T-helper 22 cell (primary cell): Measurements from ENCODE around the gene SMYD5.

Experiments used
- DNase-seq: peaks from one replicate; pipeline ENCODE4 v3.0.0-alpha.2; 2020; ENCODE audit warnings: low read depth

The SMYD5 gene

GRCh38 chr2:73238976-73239375 lies 24.9 kb downstream of the SMYD5 start:
- DNase-seq, result no peak

GRCh38 chr2:73239776-73240175 lies 25.7 kb downstream of the SMYD5 start:
- DNase-seq, result no peak

DNA sequence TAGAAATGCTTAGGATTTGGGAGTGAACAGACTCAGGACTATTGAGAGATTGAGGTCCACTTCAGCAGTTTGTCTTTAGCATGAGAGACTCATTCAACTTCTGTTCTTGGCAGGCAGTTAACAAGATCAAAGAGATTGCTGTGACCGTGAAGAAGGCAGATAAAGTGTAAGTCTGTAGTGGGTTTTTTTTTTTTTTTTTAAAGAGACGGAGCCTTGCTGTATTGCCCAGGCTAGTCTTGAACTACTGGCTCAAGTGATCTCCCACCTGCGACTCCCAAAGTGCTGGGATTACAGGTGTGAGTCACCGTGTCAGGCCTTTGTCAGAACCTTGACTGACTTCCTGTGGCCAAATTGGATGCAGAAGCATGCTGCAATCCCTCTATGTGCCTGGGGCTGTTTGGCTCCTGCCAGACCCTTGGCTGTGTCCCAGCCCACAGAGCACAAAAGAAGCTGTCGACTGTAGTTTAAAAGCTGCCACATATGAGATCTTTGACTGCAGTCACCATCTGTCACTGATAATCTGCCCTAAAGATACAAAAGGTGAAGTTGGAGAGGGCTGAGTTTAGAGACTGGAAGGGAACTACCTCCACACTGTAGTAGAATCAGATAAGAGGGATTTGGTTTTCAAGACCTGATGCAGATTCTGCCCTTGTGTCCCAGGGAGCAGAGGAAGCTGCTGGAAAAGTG lies 30.0 kb downstream of the SMYD5 start:
- DNase-seq, result no peak

DNA sequence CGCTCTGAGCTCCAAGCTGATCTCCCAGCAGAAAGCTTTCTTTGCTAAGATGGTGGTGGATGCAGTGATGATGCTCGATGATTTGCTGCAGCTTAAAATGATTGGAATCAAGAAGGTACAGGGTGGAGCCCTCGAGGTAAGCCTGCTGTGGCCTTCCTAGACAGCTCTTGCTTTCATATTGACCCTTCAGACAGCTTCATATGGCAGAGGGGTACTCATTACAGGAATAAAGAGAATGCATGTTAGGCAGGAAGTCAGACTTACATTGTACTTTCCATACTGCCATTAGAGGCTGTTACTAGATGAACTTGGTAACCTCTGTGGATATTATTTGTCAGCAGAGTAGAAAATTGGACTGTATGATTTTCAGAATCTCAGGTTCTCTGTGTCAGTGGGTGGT lies 30.5 kb downstream of the SMYD5 start:
- no peak for DNase-seq

GRCh38 chr2:73246850-73247249 lies 32.8 kb downstream of the SMYD5 start:
- DNase-seq, result no peak

DNA sequence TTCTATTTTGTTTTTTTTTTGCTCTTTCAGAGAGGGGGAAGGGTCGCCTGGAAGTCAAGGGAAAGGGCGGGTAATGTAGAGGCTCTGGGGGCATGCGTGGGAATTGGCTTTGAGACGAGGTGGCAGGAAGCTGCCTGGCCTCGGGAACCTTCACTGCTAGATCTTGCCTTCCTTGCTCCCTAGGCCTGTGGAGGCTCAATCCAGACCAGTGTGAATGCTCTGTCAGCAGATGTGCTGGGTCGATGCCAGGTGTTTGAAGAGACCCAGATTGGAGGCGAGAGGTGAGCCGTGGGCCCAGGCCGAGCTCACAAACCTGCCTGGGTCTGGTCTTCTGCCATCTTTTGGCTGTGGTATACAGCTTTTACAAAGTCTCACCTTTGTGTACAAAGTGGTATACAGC lies 35.6 kb downstream of the SMYD5 start:
- DNase-seq, result no peak

DNA sequence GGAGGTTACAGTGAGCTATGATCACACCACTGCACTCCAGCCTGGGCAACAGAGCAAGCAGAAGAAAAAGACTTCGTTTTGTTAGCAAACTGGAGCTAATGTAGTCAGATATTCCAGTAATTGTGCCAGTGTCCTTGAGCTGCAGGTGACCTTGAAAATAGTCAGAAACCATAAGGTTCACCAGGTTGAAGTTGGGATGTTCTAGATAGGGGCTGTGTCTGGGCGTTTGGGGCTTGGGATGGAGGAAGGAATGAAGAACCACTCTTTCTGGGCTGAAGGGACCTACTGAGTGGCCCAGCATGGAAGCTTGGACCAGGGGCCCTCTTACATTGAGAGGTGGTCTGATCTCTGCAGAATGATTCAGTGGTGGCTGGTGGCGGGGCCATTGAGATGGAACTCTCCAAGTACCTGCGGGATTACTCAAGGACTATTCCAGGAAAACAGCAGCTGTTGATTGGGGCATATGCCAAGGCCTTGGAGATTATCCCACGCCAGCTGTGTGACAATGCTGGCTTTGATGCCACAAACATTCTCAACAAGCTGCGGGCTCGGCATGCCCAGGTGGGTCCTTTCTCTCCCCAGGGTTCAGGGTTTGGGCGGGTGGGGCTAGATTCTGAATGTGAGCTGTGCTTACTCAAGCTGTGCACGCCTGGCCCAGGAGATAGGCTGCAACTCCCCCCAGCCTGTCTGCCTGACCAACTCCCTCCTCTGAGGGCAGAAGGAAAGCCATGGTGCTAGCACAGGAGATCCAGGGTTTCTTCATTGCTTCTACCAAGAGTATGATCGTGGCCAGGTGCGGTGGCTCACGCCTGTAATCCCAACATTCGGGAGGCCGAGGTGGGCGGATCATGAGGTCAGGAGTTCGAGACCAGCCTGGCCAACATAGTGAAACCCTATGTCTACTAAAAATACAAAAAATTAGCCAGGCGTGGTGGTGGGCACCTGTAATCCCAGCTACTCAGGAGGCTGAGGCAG lies 37.1 kb downstream of the SMYD5 start:
- DNase-seq, result no peak

DNA sequence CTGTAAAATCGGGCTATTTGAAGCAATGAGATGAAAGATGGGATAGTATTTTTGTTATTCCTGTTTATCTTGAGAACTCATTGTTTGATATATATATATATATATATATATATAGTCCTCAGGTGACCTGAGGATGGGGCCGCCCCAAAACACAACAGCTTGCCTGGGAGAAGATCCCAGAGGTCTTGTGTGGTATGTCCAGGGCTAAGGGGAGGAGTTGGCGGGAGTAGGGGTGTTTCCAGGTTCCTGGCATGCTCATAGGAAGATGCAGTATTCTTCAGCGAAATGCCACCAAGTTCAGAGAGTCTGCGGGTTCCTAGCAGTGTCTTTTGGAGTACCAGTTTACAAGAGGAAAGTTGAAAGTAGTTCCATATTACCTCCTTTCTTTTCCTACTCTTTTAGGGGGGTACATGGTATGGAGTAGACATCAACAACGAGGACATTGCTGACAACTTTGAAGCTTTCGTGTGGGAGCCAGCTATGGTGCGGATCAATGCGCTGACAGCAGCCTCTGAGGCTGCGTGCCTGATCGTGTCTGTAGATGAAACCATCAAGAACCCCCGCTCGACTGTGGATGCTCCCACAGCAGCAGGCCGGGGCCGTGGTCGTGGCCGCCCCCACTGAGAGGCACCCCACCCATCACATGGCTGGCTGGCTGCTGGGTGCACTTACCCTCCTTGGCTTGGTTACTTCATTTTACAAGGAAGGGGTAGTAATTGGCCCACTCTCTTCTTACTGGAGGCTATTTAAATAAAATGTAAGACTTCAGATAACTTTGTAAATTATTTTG lies 38.4 kb downstream of the SMYD5 start:
- no peak for DNase-seq

DNA sequence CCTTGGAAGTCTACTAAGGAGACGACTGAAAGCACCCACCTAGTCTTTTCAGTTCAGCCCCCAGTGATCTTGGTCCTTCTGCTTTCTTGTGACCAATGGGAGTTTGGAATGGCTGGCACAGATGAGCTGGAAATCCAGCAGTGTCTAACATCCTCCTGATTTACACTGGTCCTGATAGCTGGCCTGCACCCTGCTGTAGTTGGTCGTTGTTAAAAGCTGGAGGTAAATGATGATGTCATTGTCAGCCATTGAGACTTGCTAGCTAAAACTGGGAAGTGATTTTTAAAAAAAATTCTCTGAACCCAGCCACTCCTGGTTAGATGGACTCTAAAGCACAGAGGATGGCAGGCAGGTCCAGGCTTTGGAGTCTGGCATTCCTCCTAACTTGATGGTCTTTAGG lies 39.4 kb downstream of the SMYD5 start:
- no peak for DNase-seq

DNA sequence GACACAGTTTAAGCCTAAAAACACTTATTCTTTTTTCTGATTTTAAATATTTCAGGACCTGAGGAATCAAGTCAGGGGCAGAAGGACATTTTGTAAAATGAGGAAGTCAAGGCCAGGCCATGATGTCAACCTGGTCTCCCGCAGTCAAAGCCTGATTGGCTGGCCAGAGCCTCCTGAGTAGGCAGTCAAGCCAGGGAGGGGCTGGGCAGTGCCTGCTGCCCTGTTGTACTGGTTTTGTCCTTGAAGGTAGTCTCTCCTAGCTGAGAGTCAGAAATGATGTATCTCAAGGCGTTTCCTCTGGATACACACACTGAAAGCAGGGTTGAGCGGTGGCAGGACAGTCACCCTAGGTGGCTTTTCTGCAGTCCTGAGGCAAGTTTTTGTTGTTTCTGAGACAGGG lies 39.9 kb downstream of the SMYD5 start:
- no peak for DNase-seq

DNA sequence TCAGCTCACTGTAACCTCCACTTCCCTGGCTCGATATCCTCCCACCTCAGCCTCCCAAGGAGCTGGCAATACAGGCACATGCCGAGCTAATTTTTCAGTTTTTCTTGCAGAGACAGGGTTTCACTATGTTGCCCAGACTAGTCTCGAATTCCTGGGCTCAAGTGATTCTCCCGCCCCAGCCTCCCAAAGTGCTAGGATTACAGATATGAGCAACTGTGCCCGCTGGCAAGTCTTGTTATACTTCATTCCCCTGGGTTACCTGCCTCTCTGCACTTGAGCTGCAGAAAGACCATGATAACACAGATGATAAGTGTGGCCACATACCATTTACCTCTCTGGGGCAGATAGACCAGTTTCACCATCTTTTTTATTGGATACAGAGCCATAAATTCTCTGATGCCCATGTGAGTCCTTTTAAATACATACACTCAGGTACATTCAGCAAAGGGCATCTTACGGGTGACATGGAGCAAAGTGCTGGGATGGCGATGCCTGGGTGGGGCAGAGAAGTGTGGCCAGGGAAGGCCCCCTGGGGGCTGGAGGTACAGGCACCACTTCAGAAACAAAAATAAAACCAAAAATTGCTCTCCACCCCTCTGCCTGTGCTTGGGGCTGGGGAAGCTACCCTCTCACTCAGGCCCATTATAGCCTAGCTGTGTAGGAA lies 40.4 kb downstream of the SMYD5 start:
- no peak for DNase-seq

GRCh38 chr2:73255007-73255644 lies 41.1 kb downstream of the SMYD5 start:
- DNase-seq, result no peak

DNA sequence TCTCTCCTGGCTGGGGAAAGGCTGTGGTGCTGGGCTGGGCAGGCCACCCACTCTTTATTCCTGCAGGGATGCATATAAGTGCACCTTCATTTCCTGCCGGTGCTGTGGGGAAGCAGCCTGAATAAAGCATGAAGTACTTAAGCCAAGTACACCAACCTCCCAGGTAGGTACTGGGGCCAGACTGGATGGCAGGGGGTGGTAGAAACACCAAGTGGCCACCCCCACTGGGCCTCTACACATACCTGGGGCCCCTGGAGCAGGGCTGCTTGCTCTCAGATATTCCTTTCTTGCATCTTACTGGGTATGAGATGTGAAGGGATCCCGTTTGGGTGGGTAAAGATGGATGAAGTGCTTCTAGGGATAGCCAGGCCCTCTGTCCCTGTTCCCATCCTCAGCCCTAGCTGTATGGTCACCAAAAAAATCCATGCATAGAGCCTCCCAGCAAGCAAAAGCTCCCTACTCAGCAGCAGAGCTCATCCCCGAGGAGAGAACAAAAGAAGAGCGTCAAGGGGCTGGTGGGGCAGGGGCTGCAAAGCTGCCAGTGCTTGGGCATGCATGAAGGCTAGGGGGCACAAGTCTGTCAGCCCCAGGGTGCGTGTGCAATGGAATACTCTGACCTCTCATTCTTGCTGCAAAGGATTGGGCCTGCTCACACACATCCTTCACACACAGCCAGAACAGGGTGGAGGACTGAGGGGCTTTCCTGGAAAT lies 42.0 kb downstream of the SMYD5 start:
- DNase-seq, result no peak

- no peak for DNase-seq
Measured at GRCh38 chr2:73256618-73256922, 42.5 kb downstream of the SMYD5 start.

GRCh38 chr2:73257021-73257420 lies 43.0 kb downstream of the SMYD5 start:
- no peak for DNase-seq

- DNase-seq, result no peak
Measured at GRCh38 chr2:73257425-73258125, 43.5 kb downstream of the SMYD5 start.

- no peak for DNase-seq
Measured at GRCh38 chr2:73258186-73258912, 44.3 kb downstream of the SMYD5 start.

GRCh38 chr2:73258913-73259215 lies 44.8 kb downstream of the SMYD5 start:
- DNase-seq, result no peak

- no peak for DNase-seq
Measured at GRCh38 chr2:73259276-73259675, 45.2 kb downstream of the SMYD5 start.
